Measurements from ENCODE around the gene LHPP.

The LHPP gene

GRCh38 chr10:124624895-124625294 lies 163.3 kb downstream of the LHPP start:
- Histone ChIP-seq H3K4me1 (ENCODE audit: insufficient read depth, low read length, severe bottlenecking) (peaks cover 100% of the 10 kb centered on the region), H3K4me2 (ENCODE audit: low read length) (peak overlapping the region; percentile 22; the same call in 1 of the 2 replicates), H3K4me3 (ENCODE audit: low read depth, low read length, poor library complexity, severe bottlenecking) (peak overlapping the region; percentile 2), H3K79me2 (ENCODE audit: insufficient read depth, low read length) (no peaks in the 10 kb centered on the region), H3K36me3 (ENCODE audit: insufficient read depth, low read length) (peaks cover 10% of the 10 kb centered on the region), H3K27me3 (ENCODE audit: insufficient read depth, low read length) (no peaks in the 10 kb centered on the region), H4K20me1 (ENCODE audit: insufficient read depth, low read length) (no peaks in the 10 kb centered on the region), H3F3A (ENCODE audit: insufficient read depth, low read length) (no peaks in the 10 kb centered on the region), H3K9me2 (ENCODE audit: low read depth, low read length) (no peaks in the 10 kb centered on the region), H3K9me3 (ENCODE audit: low read length) (no peaks in the 10 kb centered on the region), H3K27ac (ENCODE audit: low read depth, low read length, poor library complexity, severe bottlenecking) (peak overlapping the region; percentile 93), H3K9ac (ENCODE audit: low read length) (peak overlapping the region; percentile 47; the same call in 1 of the 2 replicates), H2AFZ (ENCODE audit: low read length) (no peak overlapping the region)
- TF ChIP-seq CTCF (IDR thresholded peaks at IDR 0.05; ENCODE audit: low read length) (no peak), EZH2 (IDR thresholded peaks at IDR 0.05; ENCODE audit: borderline replicate concordance, low read length) (no peak)

GRCh38 chr10:124625831-124626238 lies 164.2 kb downstream of the LHPP start:
- Histone ChIP-seq H3K4me3 (ENCODE audit: low read depth, low read length, poor library complexity, severe bottlenecking) (no peak overlapping the region), H4K20me1 (ENCODE audit: insufficient read depth, low read length) (no peaks in the 10 kb centered on the region), H3K27me3 (ENCODE audit: insufficient read depth, low read length) (no peaks in the 10 kb centered on the region), H3K79me2 (ENCODE audit: insufficient read depth, low read length) (no peaks in the 10 kb centered on the region), H3K9ac (ENCODE audit: low read length) (peak overlapping the region; percentile 47; the same call in 1 of the 2 replicates), H3K9me3 (ENCODE audit: low read length) (no peaks in the 10 kb centered on the region), H3K9me2 (ENCODE audit: low read depth, low read length) (no peaks in the 10 kb centered on the region), H3F3A (ENCODE audit: insufficient read depth, low read length) (no peaks in the 10 kb centered on the region), H3K4me1 (ENCODE audit: insufficient read depth, low read length, severe bottlenecking) (peaks cover 99% of the 10 kb centered on the region), H3K36me3 (ENCODE audit: insufficient read depth, low read length) (peaks cover 10% of the 10 kb centered on the region), H3K27ac (ENCODE audit: low read depth, low read length, poor library complexity, severe bottlenecking) (peak overlapping the region; percentile 93), H3K4me2 (ENCODE audit: low read length) (peak overlapping the region; percentile 22; the same call in 1 of the 2 replicates), H2AFZ (ENCODE audit: low read length) (no peak overlapping the region)
- TF ChIP-seq EZH2 (IDR thresholded peaks at IDR 0.05; ENCODE audit: borderline replicate concordance, low read length) (no peak), CTCF (IDR thresholded peaks at IDR 0.05; ENCODE audit: low read length) (no peak)

GRCh38 chr10:124626759-124627380 lies 165.2 kb downstream of the LHPP start:
- Histone ChIP-seq H2AFZ (ENCODE audit: low read length) (no peak overlapping the region), H4K20me1 (ENCODE audit: insufficient read depth, low read length) (no peaks in the 10 kb centered on the region), H3K27ac (ENCODE audit: low read depth, low read length, poor library complexity, severe bottlenecking) (peak overlapping the region; percentile 93), H3K9ac (ENCODE audit: low read length) (peak overlapping the region; percentile 2; the same call in 1 of the 2 replicates), H3K9me3 (ENCODE audit: low read length) (no peaks in the 10 kb centered on the region), H3K4me3 (ENCODE audit: low read depth, low read length, poor library complexity, severe bottlenecking) (no peak overlapping the region), H3K27me3 (ENCODE audit: insufficient read depth, low read length) (no peaks in the 10 kb centered on the region), H3K4me1 (ENCODE audit: insufficient read depth, low read length, severe bottlenecking) (peaks cover 91% of the 10 kb centered on the region), H3F3A (ENCODE audit: insufficient read depth, low read length) (no peaks in the 10 kb centered on the region), H3K79me2 (ENCODE audit: insufficient read depth, low read length) (no peaks in the 10 kb centered on the region), H3K4me2 (ENCODE audit: low read length) (peak overlapping the region; percentile 33; the same call in 1 of the 2 replicates), H3K36me3 (ENCODE audit: insufficient read depth, low read length) (peaks cover 10% of the 10 kb centered on the region), H3K9me2 (ENCODE audit: low read depth, low read length) (no peaks in the 10 kb centered on the region)
- peak; percentile 25 for TF ChIP-seq CTCF (IDR thresholded peaks at IDR 0.05; ENCODE audit: low read length)
- no peak for TF ChIP-seq EZH2 (IDR thresholded peaks at IDR 0.05; ENCODE audit: borderline replicate concordance, low read length)
